ENCODE data around the gene TMEM233. TPM values are rescaled to one million over a fixed set of nuclear protein-coding genes. Genes with fewer than 3 reads are reported as not detected.

The TMEM233 gene
- polyA plus RNA-seq, 3 donors, result not detected

- no peaks in the 10 kb centered on the region for H3K79me2 ChIP-seq (ENCODE audit: insufficient read depth, low read length)
- no peaks in the 10 kb centered on the region for H3K9me3 ChIP-seq (replicated peaks in 1 of 2; ENCODE audit: control insufficient read depth in 1 of 2, insufficient read depth in 1 of 2, low read length in 2 of 2)
- Mint-ChIP-seq H3K27ac (no peak overlapping the region), H3K27me3 (ENCODE audit: low read depth in 3 of 3) (peaks cover 4 to 16% (median 8%) of the 10 kb centered on the region in 3 donors), H3K4me3 (no peak overlapping the region), H3K36me3 (no peaks in the 10 kb centered on the region), H3K4me1 (no peaks in the 10 kb centered on the region), H3K9me3 (peaks cover 0 to 5% (median 0%) of the 10 kb centered on the region in 7 donors)
- no peak overlapping the region for H3K27ac ChIP-seq (ENCODE audit: low read depth in 1 of 2, low read length in 2 of 2)
- no peaks in the 10 kb centered on the region for H4K20me1 ChIP-seq (ENCODE audit: insufficient read depth, low read length)
- no CpG with 5 or more reads among the region's 1 CpG for WGBS (ENCODE audit: insufficient coverage)
- no peak overlapping the region for H3K9ac ChIP-seq (ENCODE audit: insufficient read depth, low read length, poor library complexity, severe bottlenecking)
- intact Hi-C loops (cut with micrococcal nuclease), result no loop called here
- H3K4me2 ChIP-seq (replicated peaks; ENCODE audit: extremely low read depth, low read length, poor library complexity, severe bottlenecking), result no peak overlapping the region
- no peak for TF ChIP-seq CTCF (IDR thresholded peaks at IDR 0.05)
- H3K4me1 ChIP-seq (ENCODE audit: control insufficient read depth in 1 of 2, insufficient read depth in 2 of 2, low read length in 2 of 2), result no peaks in the 10 kb centered on the region
- no peak overlapping the region for H2AFZ ChIP-seq (ENCODE audit: insufficient read depth, low read depth, low read length, poor library complexity, severe bottlenecking)
- no peak for DNase-seq
- H3K36me3 ChIP-seq (replicated peaks in 1 of 2; ENCODE audit: control insufficient read depth in 1 of 2, insufficient read depth in 2 of 2, low read length in 2 of 2), result no peaks in the 10 kb centered on the region
- H3K27me3 ChIP-seq (ENCODE audit: control insufficient read depth in 2 of 2, insufficient read depth in 2 of 2, low read length in 2 of 2), result no peaks in the 10 kb centered on the region
- H3K4me3 ChIP-seq (replicated peaks in 1 of 3; ENCODE audit: low read depth in 2 of 3, low read length in 3 of 3), result no peak overlapping the region
Observed at GRCh38 chr12:119630962-119631550, 37.5 kb downstream of the TMEM233 start.

GRCh38 chr12:119631930-119632678 is 38.5 kb downstream of the TMEM233 start:
- Histone ChIP-seq H3K79me2 (ENCODE audit: insufficient read depth, low read length) (no peaks in the 10 kb centered on the region), H3K9me3 (replicated peaks in 1 of 2; ENCODE audit: control insufficient read depth in 1 of 2, insufficient read depth in 1 of 2, low read length in 2 of 2) (no peaks in the 10 kb centered on the region), H3K27ac (ENCODE audit: low read depth in 1 of 2, low read length in 2 of 2) (no peak overlapping the region), H2AFZ (ENCODE audit: insufficient read depth, low read depth, low read length, poor library complexity, severe bottlenecking) (no peak overlapping the region), H3K36me3 (replicated peaks in 1 of 2; ENCODE audit: control insufficient read depth in 1 of 2, insufficient read depth in 2 of 2, low read length in 2 of 2) (no peaks in the 10 kb centered on the region), H3K4me3 (replicated peaks in 1 of 3; ENCODE audit: low read depth in 2 of 3, low read length in 3 of 3) (no peak overlapping the region), H3K4me2 (replicated peaks; ENCODE audit: extremely low read depth, low read length, poor library complexity, severe bottlenecking) (no peak overlapping the region), H3K27me3 (ENCODE audit: control insufficient read depth in 2 of 2, insufficient read depth in 2 of 2, low read length in 2 of 2) (no peaks in the 10 kb centered on the region), H3K4me1 (ENCODE audit: control insufficient read depth in 1 of 2, insufficient read depth in 2 of 2, low read length in 2 of 2) (no peaks in the 10 kb centered on the region), H3K9ac (ENCODE audit: insufficient read depth, low read length, poor library complexity, severe bottlenecking) (no peak overlapping the region), H4K20me1 (ENCODE audit: insufficient read depth, low read length) (no peaks in the 10 kb centered on the region)
- Mint-ChIP-seq H3K4me1 (no peaks in the 10 kb centered on the region), H3K36me3 (no peaks in the 10 kb centered on the region), H3K27ac (no peak overlapping the region), H3K9me3 (peaks cover 0 to 3% (median 0%) of the 10 kb centered on the region in 7 donors), H3K4me3 (no peak overlapping the region), H3K27me3 (ENCODE audit: low read depth in 3 of 3) (peaks cover 6 to 13% (median 12%) of the 10 kb centered on the region in 3 donors)
- TF ChIP-seq CTCF (IDR thresholded peaks at IDR 0.05), result no peak
- no peak for DNase-seq
- intact Hi-C loops (cut with micrococcal nuclease), result no loop called here
- 93% methylated on average over 2 of the region's 4 CpGs for WGBS (ENCODE audit: insufficient coverage)
